Testis (tissue), 2 donors: ENCODE results near the gene NKD1.

Experiments
- CTCF ChIP-seq, 3 experiments: fragments of 450-650 bp in 2 of 3; fragments of 200-600 bp in 1 of 3; sonication (generic) in 1 of 3; IDR thresholded peaks; one replicate each; pipeline ENCODE4 v1.5.1; 2016 to 2019; ENCODE audit warnings: antibody characterized with exemption in 3 of 3, mild to moderate bottlenecking in 2 of 3, moderate library complexity in 1 of 3
- POLR2A ChIP-seq: fragments of 450-650 bp; IDR thresholded peaks from one replicate; pipeline ENCODE4 v1.6.1; 2017; ENCODE audit warnings: antibody characterized with exemption, mild to moderate bottlenecking, moderate library complexity

- TF ChIP-seq CTCF (IDR thresholded peaks at IDR 0.05) (no peak), POLR2A (no peak)
Measured at GRCh38 chr16:50500171-50500874, 47.9 kb upstream of the NKD1 start.
